Thyroid gland (tissue), 4 donors: ENCODE data around the gene MACROD1. TPM values are rescaled to one million over a fixed set of nuclear protein-coding genes. Genes with fewer than 3 reads are reported as not detected.

Source experiments
- DNase-seq, 2 donors: peaks; one replicate each; pipeline ENCODE4 v3.0.0-alpha.2; 2019
- H3K27ac ChIP-seq, 3 donors: fragments of 200-600 bp; sonication (generic); 1 replicate in 2 of 3; 2 replicates in 1 of 3; pipeline ENCODE4 v1.5.1; 2016 to 2019; ENCODE audit warnings: mild to moderate bottlenecking in 1 of 3, moderate library complexity in 1 of 3
- H3K27me3 ChIP-seq: fragments of 200-600 bp; sonication (generic); one replicate; pipeline ENCODE4 v1.5.1; 2019
- H3K36me3 ChIP-seq, 2 donors: fragments of 200-600 bp; sonication (generic); one replicate each; pipeline ENCODE4 v1.5.1; 2016 to 2019
- H3K4me1 ChIP-seq, 2 donors: fragments of 200-600 bp; sonication (generic); one replicate each; pipeline ENCODE4 v1.5.1; 2017 to 2019
- H3K4me3 ChIP-seq, 3 donors: fragments of 200-600 bp; sonication (generic); replicated peaks in 1 of 3; 1 replicate in 2 of 3; 2 replicates in 1 of 3; pipeline ENCODE4 v1.5.1; 2016; ENCODE audit warnings: mild to moderate bottlenecking in 1 of 3
- H3K9me3 ChIP-seq: fragments of 200-600 bp; sonication (generic); one replicate; pipeline ENCODE4 v1.5.1; 2017
- POLR2A ChIP-seq, 2 donors: fragments of 450-650 bp; IDR thresholded peaks; one replicate each; pipeline ENCODE4 v1.6.1; 2017; ENCODE audit warnings: antibody characterized with exemption in 2 of 2, mild to moderate bottlenecking in 2 of 2, moderate library complexity in 1 of 2
- WGBS, 2 donors: methylation state at CpG; one replicate each; pipeline ENCODE4 v1.1.5; 2017; 5-methylcytosine and 5-hydroxymethylcytosine counted together
- intact Hi-C: fragments of 100-400 bp; cut with DNase I; formaldehyde crosslinking; loops from one replicate; pipeline ENCODE4 v1.15.1; 2023
- total RNA-seq, 4 donors: library from RNA; depleted of rRNA; stranded (reverse); fragments of >200 nt; gene quantifications; one replicate each; pipeline ENCODE4 v1.2.3, GENCODE V29; 2016
- TF ChIP-seq, protein P1 (sequence below), 6 experiments: fragments of 200-600 bp in 3 of 6; fragments of 450-650 bp in 3 of 6; sonication (generic) in 3 of 6; IDR thresholded peaks; one replicate each; pipeline ENCODE4 v1.5.1; 2016 to 2019; ENCODE audit warnings: antibody characterized with exemption in 6 of 6, mild to moderate bottlenecking in 2 of 6, inconsistent platforms in 1 of 6, moderate library complexity in 1 of 6

Gene MACROD1
- total RNA-seq, 4 donors from 2014 or later = 62.5 to 89.5 (median 70.0) TPM

DNA sequence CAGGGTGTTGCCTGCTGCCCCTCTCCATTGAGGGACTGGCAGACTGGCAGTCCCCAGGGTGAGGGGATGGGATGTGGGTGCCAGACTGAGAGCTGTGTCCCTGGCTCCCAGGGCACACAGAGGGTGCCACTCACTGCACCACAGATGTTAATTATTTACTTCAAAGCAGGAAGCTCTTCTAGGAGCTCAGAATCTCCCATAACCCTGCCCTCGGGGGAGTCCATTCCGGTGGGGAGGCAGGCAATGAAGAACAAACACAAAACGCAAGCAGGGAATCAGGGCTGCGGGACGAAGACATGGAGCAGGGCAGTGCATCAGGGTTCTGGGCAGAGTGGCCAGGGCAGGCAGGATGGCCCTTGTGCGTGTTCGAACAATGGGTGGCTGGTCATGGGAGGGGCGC is 154.5 kb downstream of the MACROD1 start:
- H3K4me3 ChIP-seq = no peak overlapping the region
- H3K36me3 ChIP-seq = no peaks in the 10 kb centered on the region
- DNase-seq = no peak
- no peak for TF ChIP-seq POLR2A (IDR thresholded peaks at IDR 0.05)
- TF ChIP-seq, protein P1, sequence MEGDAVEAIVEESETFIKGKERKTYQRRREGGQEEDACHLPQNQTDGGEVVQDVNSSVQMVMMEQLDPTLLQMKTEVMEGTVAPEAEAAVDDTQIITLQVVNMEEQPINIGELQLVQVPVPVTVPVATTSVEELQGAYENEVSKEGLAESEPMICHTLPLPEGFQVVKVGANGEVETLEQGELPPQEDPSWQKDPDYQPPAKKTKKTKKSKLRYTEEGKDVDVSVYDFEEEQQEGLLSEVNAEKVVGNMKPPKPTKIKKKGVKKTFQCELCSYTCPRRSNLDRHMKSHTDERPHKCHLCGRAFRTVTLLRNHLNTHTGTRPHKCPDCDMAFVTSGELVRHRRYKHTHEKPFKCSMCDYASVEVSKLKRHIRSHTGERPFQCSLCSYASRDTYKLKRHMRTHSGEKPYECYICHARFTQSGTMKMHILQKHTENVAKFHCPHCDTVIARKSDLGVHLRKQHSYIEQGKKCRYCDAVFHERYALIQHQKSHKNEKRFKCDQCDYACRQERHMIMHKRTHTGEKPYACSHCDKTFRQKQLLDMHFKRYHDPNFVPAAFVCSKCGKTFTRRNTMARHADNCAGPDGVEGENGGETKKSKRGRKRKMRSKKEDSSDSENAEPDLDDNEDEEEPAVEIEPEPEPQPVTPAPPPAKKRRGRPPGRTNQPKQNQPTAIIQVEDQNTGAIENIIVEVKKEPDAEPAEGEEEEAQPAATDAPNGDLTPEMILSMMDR (IDR thresholded peaks at IDR 0.05) = no peak
- no peaks in the 10 kb centered on the region for H3K27me3 ChIP-seq
- H3K27ac ChIP-seq = no peak overlapping the region
- H3K9me3 ChIP-seq = no peaks in the 10 kb centered on the region
- H3K4me1 ChIP-seq = peaks cover 13 to 14% of the 10 kb centered on the region in 2 donors
- intact Hi-C loops = no loop called here
- 92 to 94% methylated on average over 8 of the region's 8 CpGs for WGBS, 2 donors

DNA sequence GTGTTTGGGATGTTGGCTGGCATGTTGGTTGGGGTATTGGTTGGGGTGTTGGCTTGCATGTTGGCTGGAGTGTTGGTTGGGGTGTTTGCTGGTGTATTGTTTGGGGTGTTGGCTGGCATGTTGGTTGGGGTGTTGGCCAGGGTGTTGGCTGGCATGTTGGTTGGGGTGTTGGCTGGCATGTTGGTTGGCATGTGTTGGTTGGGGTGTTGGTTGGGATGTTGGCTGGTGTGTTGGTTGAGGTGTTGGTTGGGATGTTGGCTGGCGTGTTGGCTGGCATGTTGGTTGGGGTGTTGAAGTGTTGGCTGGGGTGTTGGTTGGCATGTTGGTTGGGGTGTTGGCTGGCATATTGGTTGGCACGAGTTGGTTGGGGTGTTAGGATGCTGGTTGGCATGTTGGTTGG is 155.1 kb downstream of the MACROD1 start:
- DNase-seq = no peak
- 92 to 93% methylated on average over 2 of the region's 2 CpGs for WGBS, 2 donors
- H3K36me3 ChIP-seq = no peaks in the 10 kb centered on the region
- H3K27me3 ChIP-seq = no peaks in the 10 kb centered on the region
- no peak overlapping the region for H3K4me3 ChIP-seq
- TF ChIP-seq, protein P1 (IDR thresholded peaks at IDR 0.05) = no peak
- TF ChIP-seq POLR2A (IDR thresholded peaks at IDR 0.05) = no peak
- no peaks in the 10 kb centered on the region for H3K9me3 ChIP-seq
- intact Hi-C loops = no loop called here
- no peak overlapping the region for H3K27ac ChIP-seq
- peaks cover 13 to 14% of the 10 kb centered on the region in 2 donors for H3K4me1 ChIP-seq

DNA sequence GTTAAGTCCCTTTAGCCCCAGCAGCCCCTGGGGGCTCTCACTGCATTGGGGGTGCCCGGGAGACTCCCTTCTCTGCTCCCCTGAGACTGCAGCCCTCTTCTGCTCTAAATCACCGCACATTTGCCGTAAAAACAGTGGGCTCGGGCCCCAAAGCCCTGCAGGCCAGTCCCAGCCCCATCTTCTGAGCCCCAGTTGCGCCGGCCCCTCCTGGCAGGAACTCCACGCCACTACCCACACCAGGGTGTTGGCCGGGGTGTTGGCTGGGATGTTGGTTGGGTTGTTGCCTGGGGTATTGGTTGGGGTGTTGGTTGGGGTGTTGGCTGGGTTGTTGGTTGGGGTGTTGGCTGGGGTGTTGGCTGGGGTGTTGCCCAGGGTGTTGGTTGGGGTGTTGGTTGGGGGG is 156.2 kb downstream of the MACROD1 start:
- TF ChIP-seq POLR2A (IDR thresholded peaks at IDR 0.05) = no peak
- WGBS, 2 donors = 100% methylated on average over 4 to 6 of the region's 8 CpGs
- Histone ChIP-seq H3K27ac (no peak overlapping the region), H3K4me3 (no peak overlapping the region), H3K4me1 (peaks cover 13 to 14% of the 10 kb centered on the region in 2 donors), H3K9me3 (no peaks in the 10 kb centered on the region), H3K27me3 (no peaks in the 10 kb centered on the region), H3K36me3 (no peaks in the 10 kb centered on the region)
- no peak for DNase-seq
- intact Hi-C loops = loop anchor here (10.0 kb wide), 1 partner anchor 75 kb away; no protein-coding TSS in a partner anchor

DNA sequence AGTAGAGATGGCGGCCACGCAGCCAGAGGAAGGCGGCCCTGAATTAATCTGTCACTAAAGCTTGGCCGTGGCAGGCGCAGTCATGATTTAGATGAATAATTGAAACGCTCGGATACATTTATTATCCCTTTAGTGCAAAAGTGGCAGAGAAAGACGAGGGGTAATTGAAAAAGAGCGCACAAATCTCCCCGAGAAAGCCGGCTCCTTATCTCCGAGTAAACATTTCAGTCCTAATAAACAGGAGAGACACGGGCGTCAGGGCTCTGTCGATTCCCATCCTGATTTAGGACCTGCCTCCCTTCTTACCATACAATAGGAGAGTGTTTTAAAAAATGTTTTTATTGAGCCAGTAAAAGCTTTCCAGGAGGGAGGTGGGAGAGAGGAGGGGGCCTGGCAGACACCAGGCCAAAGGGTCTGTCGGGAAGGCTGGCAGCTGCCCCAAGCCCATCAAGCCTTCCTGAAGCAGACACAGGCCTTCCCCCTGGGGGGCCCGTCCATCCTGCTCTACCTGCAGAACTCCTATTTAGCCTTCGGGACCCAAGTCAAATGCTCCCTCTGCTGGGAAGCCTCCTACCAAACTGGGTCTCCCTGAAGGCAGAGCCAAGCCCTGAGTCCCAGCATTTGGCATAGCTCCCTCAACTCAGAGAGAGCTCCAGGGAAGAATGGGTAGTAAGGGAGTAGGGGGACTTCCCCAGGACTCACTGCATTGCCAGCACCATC is 156.8 kb downstream of the MACROD1 start:
- Histone ChIP-seq H3K27ac (no peak overlapping the region), H3K36me3 (no peaks in the 10 kb centered on the region), H3K9me3 (no peaks in the 10 kb centered on the region), H3K4me1 (peaks cover 13 to 14% of the 10 kb centered on the region in 2 donors), H3K4me3 (no peak overlapping the region), H3K27me3 (no peaks in the 10 kb centered on the region)
- WGBS, 2 donors = 95% methylated on average over 16 to 18 of the region's 18 CpGs
- DNase-seq = no peak
- no peak for TF ChIP-seq POLR2A (IDR thresholded peaks at IDR 0.05)
- TF ChIP-seq, protein P1 (IDR thresholded peaks at IDR 0.05) = no peak
- intact Hi-C loops = loop anchor here (10.0 kb wide), 1 partner anchor 76 kb away; no protein-coding TSS in a partner anchor

DNA sequence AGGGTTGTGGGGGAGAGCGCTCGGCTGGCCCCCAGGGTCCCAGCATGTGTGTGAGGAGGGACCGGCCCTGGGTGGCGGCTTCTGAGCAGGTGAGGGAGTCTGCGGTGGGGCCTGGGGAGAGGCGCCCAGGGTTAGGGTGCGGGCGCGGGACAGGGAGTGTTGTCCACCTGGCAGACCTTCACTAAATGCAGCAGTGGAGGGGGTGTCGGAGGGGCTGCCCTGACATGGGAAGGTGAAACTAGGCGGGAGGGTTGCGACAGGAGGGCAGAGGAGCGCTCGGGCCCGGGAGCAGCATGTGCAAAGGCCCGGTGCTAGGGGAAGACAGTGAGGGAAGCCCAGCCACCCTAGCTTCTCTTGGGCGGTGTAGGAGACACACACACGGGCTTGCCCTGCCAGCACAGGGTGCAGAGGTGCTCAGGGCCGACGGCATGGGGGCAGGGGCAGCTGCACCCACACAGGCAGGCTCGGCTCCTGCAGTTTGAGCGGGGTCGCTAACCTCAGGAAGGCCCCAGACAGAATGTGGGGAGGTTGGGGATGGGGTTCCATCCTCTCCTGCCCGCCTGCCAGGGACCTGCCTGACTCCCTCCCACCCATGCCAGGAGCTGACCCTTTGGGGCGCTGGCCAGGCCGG is 157.5 kb downstream of the MACROD1 start:
- 93 to 95% methylated on average over 26 of the region's 26 CpGs for WGBS, 2 donors
- Histone ChIP-seq H3K9me3 (no peaks in the 10 kb centered on the region), H3K4me1 (peaks cover 13 to 14% of the 10 kb centered on the region in 2 donors), H3K36me3 (no peaks in the 10 kb centered on the region), H3K4me3 (no peak overlapping the region), H3K27me3 (no peaks in the 10 kb centered on the region), H3K27ac (no peak overlapping the region)
- intact Hi-C loops = loop anchor here (10.0 kb wide), 1 partner anchor 76 kb away; no protein-coding TSS in a partner anchor
- DNase-seq = no peak
- TF ChIP-seq, protein P1 (IDR thresholded peaks at IDR 0.05) = no peak
- TF ChIP-seq POLR2A (IDR thresholded peaks at IDR 0.05) = no peak
